Heart left ventricle (tissue), 13 donors: ENCODE measurements around the gene GET3.

Source experiments
- POLR2A ChIP-seq, 2 donors: fragments of 450-650 bp; IDR thresholded peaks; one replicate each; pipeline ENCODE4 v1.6.1; 2017; ENCODE audit warnings: antibody characterized with exemption in 2 of 2, mild to moderate bottlenecking in 2 of 2, moderate library complexity in 2 of 2
- TF ChIP-seq, protein P1 (sequence below), 12 donors: fragments of 200-600 bp; sonication (generic) in 4 of 12; IDR thresholded peaks; one replicate each; pipeline versions ENCODE4 v1.5.0 to v1.8.0; 2018 to 2022; ENCODE audit warnings: antibody characterized with exemption in 12 of 12, mild to moderate bottlenecking in 5 of 12
- donor health status: ischemic (EF 13 %, LVEDD 7.1; RV severe dilation, severe dysfunction).
- donor health status: DM: no; HTN: yes; CAD: no.
- donor health status: DM: no; HTN: no; CAD: no.
- donor health status: ischemic (EF 25% LVEDD 6.9; RV normal size, moderate dysfunction).
- donor health status: ischemic (EF 25% LVEDD 5.7; RV mildly dilated, moderate dysfunction).
- donor health status: ischemic (EF 35%, LVEDD 5.7; RV mildly dilated, moderate dysfunction).
- donor health status: nonischemic (EF 11% LVEDD 7.7; RV severe dilation, severe dysfunction).
- donor health status: DM: yes; HTN: yes; CAD: no.
- donor health status: PGD.
- donor health status: ischemic (EF 29% LVEDD 5.4; RV normal size, mild dysfunction).
- donor health status: nonischemic (EF 23%, LVEDD 6.1; RV moderate dilation, normal function).

DNA sequence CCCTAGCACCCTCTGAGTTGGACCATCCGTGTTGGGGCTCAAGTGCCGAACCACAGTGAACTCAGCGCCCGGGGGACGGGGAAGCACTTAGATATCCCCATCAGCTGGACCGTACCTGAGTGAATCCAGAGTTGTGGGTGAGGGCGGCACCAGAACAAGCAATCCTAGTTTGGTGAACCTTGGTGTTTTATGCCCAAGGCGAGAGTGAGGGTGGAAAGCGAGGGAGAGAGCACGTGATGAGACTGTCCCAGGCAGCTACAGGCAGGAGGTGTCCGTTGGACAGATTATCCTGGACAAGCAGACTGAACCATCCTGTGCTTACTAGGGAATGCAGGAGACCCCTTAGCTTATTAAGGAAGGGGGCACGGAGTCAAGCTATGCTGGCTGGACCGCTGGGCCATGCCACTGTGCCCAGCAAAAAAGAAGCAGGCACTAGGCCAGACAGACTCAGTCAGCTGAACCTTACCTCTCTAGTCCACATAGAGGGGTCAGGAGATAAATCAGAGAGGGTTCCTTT, 596 bp downstream of the GET3 start:
- TF ChIP-seq, protein P1, sequence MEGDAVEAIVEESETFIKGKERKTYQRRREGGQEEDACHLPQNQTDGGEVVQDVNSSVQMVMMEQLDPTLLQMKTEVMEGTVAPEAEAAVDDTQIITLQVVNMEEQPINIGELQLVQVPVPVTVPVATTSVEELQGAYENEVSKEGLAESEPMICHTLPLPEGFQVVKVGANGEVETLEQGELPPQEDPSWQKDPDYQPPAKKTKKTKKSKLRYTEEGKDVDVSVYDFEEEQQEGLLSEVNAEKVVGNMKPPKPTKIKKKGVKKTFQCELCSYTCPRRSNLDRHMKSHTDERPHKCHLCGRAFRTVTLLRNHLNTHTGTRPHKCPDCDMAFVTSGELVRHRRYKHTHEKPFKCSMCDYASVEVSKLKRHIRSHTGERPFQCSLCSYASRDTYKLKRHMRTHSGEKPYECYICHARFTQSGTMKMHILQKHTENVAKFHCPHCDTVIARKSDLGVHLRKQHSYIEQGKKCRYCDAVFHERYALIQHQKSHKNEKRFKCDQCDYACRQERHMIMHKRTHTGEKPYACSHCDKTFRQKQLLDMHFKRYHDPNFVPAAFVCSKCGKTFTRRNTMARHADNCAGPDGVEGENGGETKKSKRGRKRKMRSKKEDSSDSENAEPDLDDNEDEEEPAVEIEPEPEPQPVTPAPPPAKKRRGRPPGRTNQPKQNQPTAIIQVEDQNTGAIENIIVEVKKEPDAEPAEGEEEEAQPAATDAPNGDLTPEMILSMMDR (IDR thresholded peaks at IDR 0.05) = no peak
- no peak for TF ChIP-seq POLR2A (IDR thresholded peaks at IDR 0.05)
